Effector CD8-positive, alpha-beta T cell (primary cell): Measurements from ENCODE around the gene CALR.
"Not testable (repeated sequence)": the region's sequence is repeated elsewhere in the genome, so short reads cannot be mapped to it uniquely, and the experiment has no call there.

Source experiments
- DNase-seq: peaks from one replicate; lab custom pipeline; 2025; lab: John Stamatoyannopoulos, UW

The CALR gene

GRCh38 chr19:12952488-12953137, 14.2 kb downstream of the CALR start:
- DNase-seq: no peak

- DNase-seq: no peak
Observed at GRCh38 chr19:12953138-12953798, 14.9 kb downstream of the CALR start.

- DNase-seq: no peak
Observed at GRCh38 chr19:12953799-12954611, 15.6 kb downstream of the CALR start.

- no peak for DNase-seq
Observed at GRCh38 chr19:12954612-12954962, 16.2 kb downstream of the CALR start.

GRCh38 chr19:12955575-12955974, 17.2 kb downstream of the CALR start:
- not testable (repeated sequence) for DNase-seq

GRCh38 chr19:12955996-12956395, 17.6 kb downstream of the CALR start:
- no peak for DNase-seq

GRCh38 chr19:12956446-12957388, 18.3 kb downstream of the CALR start, which contains the start of gene GADD45GIP1:
TSS of gene GADD45GIP1 (minus strand) at chr19:12957223. CDS start at chr19:12957212, 11 bp downstream.
- DNase-seq: peak; percentile 64

GRCh38 chr19:12957389-12957952, 19.1 kb downstream of the CALR start:
- not testable (repeated sequence) for DNase-seq

GRCh38 chr19:12959481-12959880, 21.1 kb downstream of the CALR start:
- no peak for DNase-seq

- DNase-seq: peak; percentile 67
Observed at GRCh38 chr19:12965017-12965811, 26.8 kb downstream of the CALR start.

- no peak for DNase-seq
Observed at GRCh38 chr19:12965812-12966135, 27.4 kb downstream of the CALR start.

GRCh38 chr19:12967907-12968306, 29.5 kb downstream of the CALR start:
- DNase-seq: no peak

GRCh38 chr19:12969292-12969988, 31.0 kb downstream of the CALR start, which contains the start of gene DAND5:
TSS of gene DAND5 (plus strand) at chr19:12969576. CDS start at chr19:12969661, 85 bp downstream.
- no peak for DNase-seq

- DNase-seq: no peak
Observed at GRCh38 chr19:12970070-12970820, 31.8 kb downstream of the CALR start.

- DNase-seq: no peak
Observed at GRCh38 chr19:12973236-12973635, 34.8 kb downstream of the CALR start.

- DNase-seq: no peak
Observed at GRCh38 chr19:12974301-12975220, 36.2 kb downstream of the CALR start.

GRCh38 chr19:12975221-12975741, 36.9 kb downstream of the CALR start:
- DNase-seq: no peak

- not testable (repeated sequence) for DNase-seq
Observed at GRCh38 chr19:12976109-12976508, 37.7 kb downstream of the CALR start.
